H9 (cell line): ENCODE measurements around the gene FBXO22. TPM values are rescaled to one million over a fixed set of nuclear protein-coding genes. Genes with fewer than 3 reads are reported as not detected.

Experiments
- DNase-seq: peaks from one replicate; pipeline ENCODE4 v3.0.0-alpha.2; 2017
- H2AFZ ChIP-seq: one replicate; pipeline ENCODE4 v1.6.1; 2013; ENCODE audit warnings: mild to moderate bottlenecking, low read length, control low read depth, moderate library complexity
- H2AK5ac ChIP-seq: 2 replicates; pipeline ENCODE4 v1.6.1; 2013; ENCODE audit warnings: low read length, control low read depth, mixed read lengths; ENCODE audit not compliant: insufficient read length
- H2BK120ac ChIP-seq: one replicate; pipeline ENCODE4 v1.6.1; 2013; ENCODE audit warnings: low read depth, mild to moderate bottlenecking, low read length, control low read depth, inconsistent platforms; ENCODE audit not compliant: poor library complexity, severe bottlenecking
- H2BK12ac ChIP-seq: 2 replicates; pipeline ENCODE4 v1.6.1; 2013; ENCODE audit warnings: low read length, control low read depth, mixed read lengths, low read depth; ENCODE audit not compliant: insufficient read length
- H2BK15ac ChIP-seq: 2 replicates; pipeline ENCODE4 v1.6.1; 2013; ENCODE audit warnings: low read depth, low read length, control low read depth
- H2BK20ac ChIP-seq: one replicate; pipeline ENCODE4 v1.6.1; 2013; ENCODE audit warnings: low read depth, mild to moderate bottlenecking, low read length, control low read depth, inconsistent platforms; ENCODE audit not compliant: poor library complexity, severe bottlenecking
- H2BK5ac ChIP-seq: 2 replicates; pipeline ENCODE4 v1.6.1; 2013; ENCODE audit warnings: low read length, control low read depth, mixed read lengths; ENCODE audit not compliant: insufficient read length
- H3K14ac ChIP-seq: 2 replicates; pipeline ENCODE4 v1.6.1; 2013; ENCODE audit warnings: low read length, control low read depth; ENCODE audit not compliant: insufficient read depth
- H3K18ac ChIP-seq: 2 replicates; pipeline ENCODE4 v1.6.1; 2013; ENCODE audit warnings: low read depth, mild to moderate bottlenecking, mixed read lengths, low read length, control low read depth; ENCODE audit not compliant: insufficient read length
- H3K23ac ChIP-seq: 2 replicates; pipeline ENCODE4 v1.6.1; 2013; ENCODE audit warnings: low read length, control low read depth, mixed read lengths, low read depth; ENCODE audit not compliant: insufficient read length
- H3K23me2 ChIP-seq: 2 replicates; pipeline ENCODE4 v1.6.1; 2013; ENCODE audit warnings: low read depth, mild to moderate bottlenecking, mixed read lengths, low read length, control low read depth; ENCODE audit not compliant: insufficient read length, poor library complexity, severe bottlenecking
- H3K27ac ChIP-seq: 2 replicates; pipeline ENCODE4 v1.5.1; 2013; ENCODE audit warnings: low read length, control low read depth, mixed read lengths, low read depth; ENCODE audit not compliant: insufficient read length
- H3K27me3 ChIP-seq: 2 replicates; pipeline ENCODE4 v1.6.1; 2013; ENCODE audit warnings: low read length, control low read depth, inconsistent platforms; ENCODE audit not compliant: insufficient read depth
- H3K4ac ChIP-seq: 2 replicates; pipeline ENCODE4 v1.6.1; 2013; ENCODE audit warnings: low read depth, mild to moderate bottlenecking, control low read depth, inconsistent platforms, low read length, moderate library complexity
- H3K4me1 ChIP-seq: 2 replicates; pipeline ENCODE4 v1.6.1; 2013; ENCODE audit warnings: low read length, control low read depth, inconsistent platforms; ENCODE audit not compliant: insufficient read depth
- H3K4me2 ChIP-seq: 2 replicates; pipeline ENCODE4 v1.6.1; 2013; ENCODE audit warnings: low read length, control low read depth, mixed read lengths; ENCODE audit not compliant: insufficient read length, insufficient read depth
- H3K56ac ChIP-seq: 2 replicates; pipeline ENCODE4 v1.6.1; 2013; ENCODE audit warnings: low read depth, mild to moderate bottlenecking, mixed read lengths, low read length, control low read depth; ENCODE audit not compliant: insufficient read length
- H3K79me1 ChIP-seq: 2 replicates; pipeline ENCODE4 v1.6.1; 2013; ENCODE audit warnings: low read depth, mild to moderate bottlenecking, moderate library complexity, low read length, control low read depth, inconsistent platforms; ENCODE audit not compliant: insufficient read depth, poor library complexity, severe bottlenecking
- H3K79me2 ChIP-seq: 2 replicates; pipeline ENCODE4 v1.6.1; 2013; ENCODE audit warnings: low read length, control low read depth, inconsistent platforms; ENCODE audit not compliant: insufficient read depth
- H3K9ac ChIP-seq: 2 replicates; pipeline ENCODE4 v1.6.1; 2013; ENCODE audit warnings: low read length, control low read depth, mixed read lengths; ENCODE audit not compliant: insufficient read length; ENCODE audit errors: extremely low read depth
- H3K9me3 ChIP-seq: one replicate; pipeline ENCODE4 v1.6.1; 2013; ENCODE audit warnings: low read depth, low read length, inconsistent platforms; ENCODE audit not compliant: control insufficient read depth
- H3T11ph ChIP-seq: one replicate; pipeline ENCODE4 v1.6.1; 2013; ENCODE audit warnings: mild to moderate bottlenecking, low read length, control low read depth, inconsistent platforms
- H4K20me1 ChIP-seq: one replicate; pipeline ENCODE4 v1.6.1; 2013; ENCODE audit not compliant: control insufficient read depth, insufficient read length, insufficient read depth
- H4K5ac ChIP-seq: 2 replicates; pipeline ENCODE4 v1.6.1; 2013; ENCODE audit warnings: low read depth, mild to moderate bottlenecking, mixed read lengths, low read length, control low read depth; ENCODE audit not compliant: insufficient read length
- H4K8ac ChIP-seq: replicated peaks from 2 replicates; pipeline ENCODE4 v1.6.1; 2013; ENCODE audit warnings: low read length, control low read depth, mixed read lengths, low read depth; ENCODE audit not compliant: insufficient read length
- H4K91ac ChIP-seq: 2 replicates; pipeline ENCODE4 v1.6.1; 2013; ENCODE audit warnings: low read depth, mild to moderate bottlenecking, moderate library complexity, mixed read lengths, low read length, control low read depth; ENCODE audit not compliant: insufficient read length
- H3K27ac Mint-ChIP-seq, 3 experiments: 2 replicates in 2 of 3; 3 replicates in 1 of 3; pipeline ENCODE4 v1.8.0; 2020 to 2021; ENCODE audit warnings: mixed read lengths in 3 of 3, mild to moderate bottlenecking in 1 of 3, moderate library complexity in 1 of 3
- H3K27me3 Mint-ChIP-seq: 2 replicates; pipeline ENCODE4 v1.8.0; 2021; ENCODE audit warnings: low read depth, mild to moderate bottlenecking, moderate library complexity, mixed read lengths
- H3K36me3 Mint-ChIP-seq, 3 experiments: 2 replicates in 2 of 3; 3 replicates in 1 of 3; pipeline ENCODE4 v1.8.0; 2020 to 2021; ENCODE audit warnings: low read depth in 3 of 3, mixed read lengths in 3 of 3; ENCODE audit not compliant: insufficient read depth in 1 of 3
- H3K4me1 Mint-ChIP-seq, 2 experiments: 2 replicates each; pipeline ENCODE4 v1.8.0; 2020; ENCODE audit warnings: mixed read lengths in 2 of 2
- H3K4me3 Mint-ChIP-seq, 2 experiments: 2 replicates in 1 of 2; 3 replicates in 1 of 2; pipeline ENCODE4 v1.8.0; 2020 to 2021; ENCODE audit warnings: mild to moderate bottlenecking in 2 of 2, mixed read lengths in 2 of 2, moderate library complexity in 1 of 2
- H3K9me3 Mint-ChIP-seq, 2 experiments: 2 replicates in 1 of 2; 3 replicates in 1 of 2; pipeline ENCODE4 v1.8.0; 2020; ENCODE audit warnings: mild to moderate bottlenecking in 2 of 2, mixed read lengths in 2 of 2, moderate library complexity in 1 of 2
- WGBS: extraction: QIAGEN DNeasy Blood & Tissue Kit; methylation state at CpG from one replicate; pipeline ENCODE4 v1.1.7; 2013; ENCODE audit warnings: missing lambda C conversion rate, low lambda C conversion rate, mixed read lengths; ENCODE audit not compliant: insufficient read length; ENCODE audit errors: extremely low coverage; 5-methylcytosine and 5-hydroxymethylcytosine counted together
- total RNA-seq: library from RNA; stranded (reverse); gene quantifications from 2 replicates; pipeline ENCODE4 v1.2.1, GENCODE V29; 2021
- TF ChIP-seq, protein P1 (sequence below): fragments of 200-600 bp; sonication (generic); conservative IDR thresholded peaks from 3 replicates; pipeline ENCODE4 v1.8.0; 2021; ENCODE audit warnings: antibody characterized with exemption, mild to moderate bottlenecking

FBXO22 gene
- total RNA-seq, 1 experiment from 2014 or later, result 59.9 TPM

DNA sequence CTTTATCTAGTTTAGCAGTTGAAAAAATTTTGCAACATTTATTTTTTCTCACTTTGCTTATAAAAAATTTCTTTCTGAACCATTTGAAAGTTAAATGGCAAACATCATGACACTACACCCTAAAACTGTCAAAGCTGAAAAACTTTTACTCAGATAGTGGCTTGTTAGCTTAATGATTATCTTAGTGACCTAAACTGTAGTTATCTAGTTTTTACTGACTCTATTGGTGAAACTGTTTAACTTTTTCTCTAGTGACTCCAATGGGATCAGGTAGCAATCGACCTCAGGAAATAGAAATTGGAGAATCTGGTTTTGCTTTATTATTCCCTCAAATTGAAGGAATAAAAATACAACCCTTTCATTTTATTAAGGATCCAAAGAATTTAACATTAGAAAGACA lies 13.3 kb downstream of the FBXO22 start:
- Histone ChIP-seq H4K91ac (no peak overlapping the region), H4K20me1 (no peaks in the 10 kb centered on the region)

More for the DNA sequence above, 13.3 kb downstream of the FBXO22 start:
- Mint-ChIP-seq H3K4me3 (no peak overlapping the region), H3K9me3 (no peaks in the 10 kb centered on the region), H3K27ac (no peak overlapping the region), H3K36me3 (peaks cover 22 to 74% (median 53%) of the 10 kb centered on the region in 3 experiments; a peak in 6 of 7 replicates), H3K27me3 (no peaks in the 10 kb centered on the region), H3K4me1 (no peaks in the 10 kb centered on the region)
- H3K27me3 ChIP-seq, result no peaks in the 10 kb centered on the region
- H3K4me1 ChIP-seq, result no peaks in the 10 kb centered on the region
- H2AFZ ChIP-seq, result no peak overlapping the region
- no peak overlapping the region for H2BK120ac ChIP-seq
- WGBS, result no CpG with 5 or more reads among the region's 1 CpG
- H3K9ac ChIP-seq, result no peak overlapping the region
- no peak overlapping the region for H2BK12ac ChIP-seq
- TF ChIP-seq, protein P1, sequence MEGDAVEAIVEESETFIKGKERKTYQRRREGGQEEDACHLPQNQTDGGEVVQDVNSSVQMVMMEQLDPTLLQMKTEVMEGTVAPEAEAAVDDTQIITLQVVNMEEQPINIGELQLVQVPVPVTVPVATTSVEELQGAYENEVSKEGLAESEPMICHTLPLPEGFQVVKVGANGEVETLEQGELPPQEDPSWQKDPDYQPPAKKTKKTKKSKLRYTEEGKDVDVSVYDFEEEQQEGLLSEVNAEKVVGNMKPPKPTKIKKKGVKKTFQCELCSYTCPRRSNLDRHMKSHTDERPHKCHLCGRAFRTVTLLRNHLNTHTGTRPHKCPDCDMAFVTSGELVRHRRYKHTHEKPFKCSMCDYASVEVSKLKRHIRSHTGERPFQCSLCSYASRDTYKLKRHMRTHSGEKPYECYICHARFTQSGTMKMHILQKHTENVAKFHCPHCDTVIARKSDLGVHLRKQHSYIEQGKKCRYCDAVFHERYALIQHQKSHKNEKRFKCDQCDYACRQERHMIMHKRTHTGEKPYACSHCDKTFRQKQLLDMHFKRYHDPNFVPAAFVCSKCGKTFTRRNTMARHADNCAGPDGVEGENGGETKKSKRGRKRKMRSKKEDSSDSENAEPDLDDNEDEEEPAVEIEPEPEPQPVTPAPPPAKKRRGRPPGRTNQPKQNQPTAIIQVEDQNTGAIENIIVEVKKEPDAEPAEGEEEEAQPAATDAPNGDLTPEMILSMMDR, result no peak
- H3K56ac ChIP-seq, result no peak overlapping the region
- no peaks in the 10 kb centered on the region for H3K23me2 ChIP-seq
- H2BK15ac ChIP-seq, result no peak overlapping the region
- peaks cover 2% of the 10 kb centered on the region; the same call in 1 of the 2 replicates for H3K79me2 ChIP-seq
- no peak overlapping the region for H3K18ac ChIP-seq
- no peak overlapping the region for H4K5ac ChIP-seq
- H3K4ac ChIP-seq, result no peak overlapping the region
- H4K8ac ChIP-seq, result no peak overlapping the region
- no peak overlapping the region for H3T11ph ChIP-seq
- DNase-seq, result no peak
- H3K23ac ChIP-seq, result no peak overlapping the region
- H3K79me1 ChIP-seq, result no peaks in the 10 kb centered on the region
- H2BK5ac ChIP-seq, result no peak overlapping the region
- no peak overlapping the region for H2BK20ac ChIP-seq
- H3K14ac ChIP-seq, result no peak overlapping the region
- H3K9me3 ChIP-seq, result no peaks in the 10 kb centered on the region
- H3K4me2 ChIP-seq, result no peak overlapping the region
- no peak overlapping the region for H2AK5ac ChIP-seq
- H3K27ac ChIP-seq, result no peak overlapping the region
